Central memory CD8-positive, alpha-beta T cell (primary cell): ENCODE data around the gene SLC34A1.

Experiments used
- ATAC-seq: fragments of 150-1000 bp; cut with Tn5 transposase; replicated peaks from 2 replicates; pipeline ENCODE4 v1.10.0; 2022; ENCODE audit warnings: mild to moderate bottlenecking, moderate FRiP score, moderate number of reproducible peaks; ENCODE audit not compliant: poor library complexity, severe bottlenecking; ENCODE audit errors: extremely low read depth
- DNase-seq, 2 donors: peaks; one replicate each; pipeline ENCODE4 v3.0.0; 2021; ENCODE audit warnings: low spot score in 2 of 2
- H3K27ac Mint-ChIP-seq: one replicate; pipeline ENCODE4 v1.8.0; 2022; ENCODE audit warnings: low read depth, mild to moderate bottlenecking, moderate library complexity, mixed read lengths
- H3K27me3 Mint-ChIP-seq: one replicate; pipeline ENCODE4 v1.8.0; 2022; ENCODE audit warnings: mixed read lengths
- H3K36me3 Mint-ChIP-seq: one replicate; pipeline ENCODE4 v1.8.0; 2022; ENCODE audit warnings: mild to moderate bottlenecking, moderate library complexity, mixed read lengths; ENCODE audit not compliant: insufficient read depth
- H3K4me1 Mint-ChIP-seq: one replicate; pipeline ENCODE4 v1.8.0; 2022; ENCODE audit warnings: mixed read lengths
- H3K4me3 Mint-ChIP-seq: one replicate; pipeline ENCODE4 v1.8.0; 2022; ENCODE audit warnings: mild to moderate bottlenecking, moderate library complexity, mixed read lengths
- H3K9me3 Mint-ChIP-seq: one replicate; pipeline ENCODE4 v1.8.0; 2022; ENCODE audit warnings: mixed read lengths

SLC34A1 gene

GRCh38 chr5:177430972-177431316 lies 46.7 kb downstream of the SLC34A1 start:
- ATAC-seq: no peak
- H3K36me3 Mint-ChIP-seq: peaks cover 69% of the 10 kb centered on the region

GRCh38 chr5:177431317-177432142 lies 47.3 kb downstream of the SLC34A1 start:
- Mint-ChIP-seq H3K9me3 (no peaks in the 10 kb centered on the region), H3K27me3 (no peaks in the 10 kb centered on the region), H3K4me1 (peaks cover 49% of the 10 kb centered on the region), H3K4me3 (peak overlapping the region; percentile 80), H3K27ac (peak overlapping the region; percentile 93), H3K36me3 (peaks cover 67% of the 10 kb centered on the region)
- ATAC-seq (peak; percentile 55), DNase-seq (peak; percentile 56 to 76)

More at GRCh38 chr5:177430972-177431316, 46.7 kb downstream of the SLC34A1 start:
- Mint-ChIP-seq H3K4me1 (peaks cover 49% of the 10 kb centered on the region), H3K4me3 (peak overlapping the region; percentile 80), H3K9me3 (no peaks in the 10 kb centered on the region), H3K27me3 (no peaks in the 10 kb centered on the region), H3K27ac (peak overlapping the region; percentile 93)
- no peak for DNase-seq

GRCh38 chr5:177432143-177432838 lies 48.1 kb downstream of the SLC34A1 start:
- H3K36me3 Mint-ChIP-seq: peaks cover 73% of the 10 kb centered on the region
- ATAC-seq: no peak
- no peaks in the 10 kb centered on the region for H3K9me3 Mint-ChIP-seq
- H3K27me3 Mint-ChIP-seq: no peaks in the 10 kb centered on the region
- DNase-seq: no peak
- H3K4me1 Mint-ChIP-seq: peaks cover 56% of the 10 kb centered on the region
- H3K4me3 Mint-ChIP-seq: peak overlapping the region; percentile 80
- H3K27ac Mint-ChIP-seq: peak overlapping the region; percentile 93

GRCh38 chr5:177432839-177433657 lies 48.8 kb downstream of the SLC34A1 start:
- DNase-seq (no peak), ATAC-seq (no peak)
- Mint-ChIP-seq H3K4me3 (peak overlapping the region; percentile 80), H3K9me3 (no peaks in the 10 kb centered on the region), H3K4me1 (peaks cover 60% of the 10 kb centered on the region), H3K27ac (peak overlapping the region; percentile 51), H3K36me3 (peaks cover 80% of the 10 kb centered on the region), H3K27me3 (no peaks in the 10 kb centered on the region)

- Mint-ChIP-seq H3K9me3 (no peaks in the 10 kb centered on the region), H3K4me3 (peak overlapping the region; percentile 80), H3K27me3 (no peaks in the 10 kb centered on the region), H3K4me1 (peaks cover 60% of the 10 kb centered on the region), H3K27ac (peak overlapping the region; percentile 51), H3K36me3 (peaks cover 87% of the 10 kb centered on the region)
- DNase-seq: no peak
- no peak for ATAC-seq
Observed at GRCh38 chr5:177433658-177434217, 49.5 kb downstream of the SLC34A1 start.

GRCh38 chr5:177434437-177434836 lies 50.2 kb downstream of the SLC34A1 start:
- Mint-ChIP-seq H3K27me3 (no peaks in the 10 kb centered on the region), H3K27ac (peak overlapping the region; percentile 16), H3K36me3 (peaks cover 86% of the 10 kb centered on the region), H3K9me3 (no peaks in the 10 kb centered on the region), H3K4me3 (peak overlapping the region; percentile 80), H3K4me1 (peaks cover 55% of the 10 kb centered on the region)
- peak; percentile 26 for ATAC-seq
- DNase-seq: no peak

GRCh38 chr5:177434942-177435738 lies 50.9 kb downstream of the SLC34A1 start:
- DNase-seq (no peak), ATAC-seq (no peak)
- H3K4me3 Mint-ChIP-seq: peak overlapping the region; percentile 80
- no peak overlapping the region for H3K27ac Mint-ChIP-seq
- no peaks in the 10 kb centered on the region for H3K27me3 Mint-ChIP-seq
- H3K36me3 Mint-ChIP-seq: peaks cover 82% of the 10 kb centered on the region
- H3K4me1 Mint-ChIP-seq: peaks cover 55% of the 10 kb centered on the region
- H3K9me3 Mint-ChIP-seq: no peaks in the 10 kb centered on the region

- no peak overlapping the region for H3K4me3 Mint-ChIP-seq
- H3K27me3 Mint-ChIP-seq: no peaks in the 10 kb centered on the region
- H3K9me3 Mint-ChIP-seq: no peaks in the 10 kb centered on the region
- H3K36me3 Mint-ChIP-seq: peaks cover 76% of the 10 kb centered on the region
- DNase-seq: no peak
- peaks cover 51% of the 10 kb centered on the region for H3K4me1 Mint-ChIP-seq
- ATAC-seq: no peak
- peak overlapping the region; percentile 73 for H3K27ac Mint-ChIP-seq
Observed at GRCh38 chr5:177435847-177436536, 51.8 kb downstream of the SLC34A1 start.

- no peaks in the 10 kb centered on the region for H3K9me3 Mint-ChIP-seq
- peaks cover 70% of the 10 kb centered on the region for H3K36me3 Mint-ChIP-seq
- peak overlapping the region; percentile 16 for H3K27ac Mint-ChIP-seq
- no peak for DNase-seq
- peaks cover 43% of the 10 kb centered on the region for H3K4me1 Mint-ChIP-seq
- no peak overlapping the region for H3K4me3 Mint-ChIP-seq
- no peak for ATAC-seq
- H3K27me3 Mint-ChIP-seq: no peaks in the 10 kb centered on the region
Observed at GRCh38 chr5:177437623-177438022, 53.4 kb downstream of the SLC34A1 start.

- DNase-seq (no peak), ATAC-seq (no peak)
- Mint-ChIP-seq H3K4me3 (no peak overlapping the region), H3K27me3 (no peaks in the 10 kb centered on the region), H3K36me3 (peaks cover 65% of the 10 kb centered on the region), H3K4me1 (peaks cover 45% of the 10 kb centered on the region), H3K27ac (peak overlapping the region; percentile 16), H3K9me3 (no peaks in the 10 kb centered on the region)
Observed at GRCh38 chr5:177438468-177438867, 54.2 kb downstream of the SLC34A1 start.

GRCh38 chr5:177439518-177440053 lies 55.4 kb downstream of the SLC34A1 start:
- ATAC-seq (no peak), DNase-seq (no peak)
- Mint-ChIP-seq H3K4me3 (no peak overlapping the region), H3K9me3 (no peaks in the 10 kb centered on the region), H3K27me3 (no peaks in the 10 kb centered on the region), H3K36me3 (peaks cover 56% of the 10 kb centered on the region), H3K27ac (peak overlapping the region; percentile 84), H3K4me1 (peaks cover 48% of the 10 kb centered on the region)
